DMS53 treated with DMSO at 0.1 percent for 48 hours (cell line): ENCODE measurements around the gene BCAT1.
"Not testable (repeated sequence)": the region's sequence is repeated elsewhere in the genome, so short reads cannot be mapped to it uniquely, and the experiment has no call there.

ENCODE experiments used
- DNase-seq: peaks from one replicate; lab custom pipeline; 2025; ENCODE audit not compliant: unreplicated experiment; lab: John Stamatoyannopoulos, UW

The BCAT1 gene

DNA sequence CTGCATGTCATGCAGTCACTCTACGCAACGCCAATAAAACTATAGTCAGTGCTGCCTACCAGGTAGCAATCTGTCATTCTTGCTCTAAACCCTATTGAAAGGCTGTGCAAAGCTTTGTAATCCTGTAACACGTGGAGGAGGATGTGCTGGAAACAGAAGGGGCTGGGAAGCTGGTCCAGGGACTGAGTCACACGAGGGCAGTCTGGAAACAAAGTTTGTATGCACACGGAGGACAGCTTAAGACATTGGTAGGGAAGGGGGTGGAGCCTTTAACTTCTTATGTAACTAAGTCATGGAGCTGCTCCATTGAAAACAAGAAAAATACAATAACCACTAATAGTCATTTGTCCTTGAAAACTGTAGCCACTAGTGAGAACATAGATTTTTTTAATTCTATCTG lies 128.0 kb downstream of the BCAT1 start:
- DNase-seq = no peak

DNA sequence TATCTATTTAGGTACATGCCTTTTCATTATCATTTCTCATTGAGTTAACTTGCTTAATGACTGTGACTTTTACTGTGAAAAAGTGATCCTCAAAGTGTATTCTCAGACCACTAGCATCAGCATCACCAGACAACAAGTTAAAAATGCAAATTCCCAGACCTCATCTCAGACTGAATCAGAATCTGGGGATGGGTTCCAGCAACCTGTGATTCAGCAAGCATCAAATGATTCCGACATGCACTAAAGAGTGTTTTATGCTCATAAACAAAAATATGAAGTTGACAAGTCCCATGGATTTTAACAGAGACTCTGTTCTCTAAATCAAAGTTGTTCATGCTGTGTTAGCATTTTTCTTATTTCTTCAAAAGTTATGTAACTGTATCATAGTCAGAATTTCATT lies 130.6 kb downstream of the BCAT1 start:
- no peak for DNase-seq

DNA sequence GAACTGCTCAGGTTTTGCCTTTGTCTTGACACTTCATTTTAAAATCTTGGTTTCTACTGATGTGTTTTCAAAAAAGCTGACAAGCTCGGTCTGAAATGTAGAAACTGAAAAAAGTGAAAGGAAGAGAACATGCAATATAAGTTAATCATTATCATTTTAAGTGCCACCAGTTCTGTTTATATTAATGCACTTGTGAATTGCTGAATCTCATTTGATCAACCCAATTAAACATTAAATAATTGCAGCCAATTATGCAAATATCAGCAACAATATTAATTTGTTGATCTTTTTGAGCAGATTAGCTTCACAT lies 133.8 kb downstream of the BCAT1 start:
- DNase-seq = peak; percentile 100

DNA sequence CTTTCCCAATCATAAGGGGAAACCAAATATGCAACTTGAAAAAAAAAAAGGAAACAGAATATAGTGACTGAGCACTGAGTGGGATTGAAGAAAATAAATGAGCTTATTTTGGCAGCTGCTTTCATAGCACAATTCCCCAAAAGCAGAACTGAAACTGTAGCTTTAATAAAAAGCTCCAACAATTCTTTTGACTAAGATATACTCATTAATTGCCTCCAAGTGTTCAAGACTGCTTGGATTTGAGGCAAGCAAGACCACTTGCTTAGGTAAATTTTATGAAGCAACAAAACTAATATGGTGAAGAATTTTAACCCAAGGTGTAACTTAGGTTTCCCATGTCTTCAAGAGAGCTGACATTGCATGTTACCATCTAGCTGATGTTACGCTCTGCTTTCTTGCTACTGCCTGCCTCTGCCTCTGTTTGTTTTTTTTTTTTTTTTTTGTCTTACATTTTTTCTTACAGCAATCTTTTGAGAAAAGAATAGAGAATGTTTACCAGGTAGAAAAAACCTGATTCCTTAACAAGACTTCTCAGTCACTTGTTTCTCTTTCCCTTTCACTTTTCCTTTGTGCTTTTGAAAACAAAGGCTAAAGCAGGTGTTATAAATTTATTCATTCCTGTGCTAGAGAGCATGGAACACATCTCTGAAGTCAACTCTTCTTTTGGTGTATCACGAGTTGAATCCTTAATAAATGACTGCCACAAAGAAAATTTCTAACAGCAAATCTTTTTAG lies 134.4 kb downstream of the BCAT1 start:
- DNase-seq = peak; percentile 100

DNA sequence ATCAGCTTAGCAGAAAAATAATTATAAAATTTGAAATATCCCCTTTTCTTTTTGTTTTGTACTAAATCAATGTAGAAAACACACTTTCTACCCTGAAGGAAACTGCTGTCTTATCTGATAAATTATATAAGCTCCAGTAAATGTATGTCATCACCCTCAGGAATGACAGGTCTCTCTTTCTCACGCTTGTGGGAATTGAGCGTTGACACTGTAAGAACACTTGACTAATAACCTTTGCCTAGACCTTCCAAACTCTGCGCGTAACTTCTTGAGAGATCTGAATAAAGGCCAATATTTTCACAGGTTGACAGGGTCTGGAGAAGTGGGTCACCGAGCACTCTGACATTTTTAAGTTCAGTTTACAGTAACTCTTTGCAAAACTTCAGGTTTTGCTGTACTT lies 138.5 kb downstream of the BCAT1 start:
- DNase-seq = no peak

DNA sequence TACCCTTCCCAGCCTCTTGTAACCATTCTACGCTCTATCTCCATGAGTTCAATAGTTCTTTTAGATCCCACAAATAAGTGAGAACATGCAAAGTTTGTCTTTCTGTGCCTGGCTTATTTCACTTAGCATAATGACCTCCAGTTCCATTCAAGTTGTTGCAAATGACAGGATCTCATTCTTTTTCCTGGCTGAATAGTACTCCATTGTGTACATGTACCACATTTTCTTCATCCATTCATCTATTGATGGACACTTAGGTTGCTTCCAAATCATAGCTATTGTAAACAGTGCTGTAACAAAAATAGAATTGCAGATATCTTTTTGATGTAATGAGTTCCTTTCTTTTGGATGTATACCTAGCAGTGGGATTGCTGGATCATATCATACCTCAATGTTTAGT lies 139.6 kb downstream of the BCAT1 start:
- not testable (repeated sequence) for DNase-seq

DNA sequence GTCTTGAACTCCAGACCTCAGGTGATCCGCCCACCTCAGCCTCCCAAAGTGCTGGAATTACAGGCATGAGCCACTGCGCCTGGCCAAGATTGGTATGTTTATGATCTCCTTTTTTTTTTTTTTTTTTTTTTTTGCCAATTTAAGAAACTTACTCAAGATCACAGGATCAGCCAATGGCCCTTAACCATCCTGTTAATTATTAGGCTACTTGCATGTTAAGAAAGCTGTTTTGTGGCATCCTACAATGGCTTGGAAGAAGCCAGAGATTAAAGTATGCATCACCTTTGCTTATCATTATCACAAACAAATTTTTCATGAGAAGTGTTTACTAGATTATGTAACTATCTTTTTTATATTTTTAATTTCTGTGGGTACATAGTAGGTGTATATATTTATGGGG lies 140.2 kb downstream of the BCAT1 start:
- no peak for DNase-seq

DNA sequence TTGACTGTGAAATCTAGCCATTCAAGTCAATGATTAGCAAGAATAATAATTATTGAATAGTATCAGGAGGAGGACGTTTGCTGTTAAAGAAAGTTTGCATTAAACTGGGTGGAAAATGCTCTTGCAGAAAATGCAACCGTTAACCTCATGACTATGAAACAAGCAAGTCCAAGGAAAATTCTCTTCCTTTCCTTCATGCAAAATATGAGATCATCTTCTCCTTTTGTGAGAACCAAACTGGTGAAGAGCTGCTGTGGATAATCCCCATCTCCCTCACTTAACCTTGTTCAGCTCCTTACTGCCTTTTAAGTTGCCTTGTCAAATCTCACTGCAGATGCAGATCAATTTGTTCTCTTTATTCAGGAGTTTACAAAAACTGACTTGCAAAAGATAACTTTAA lies 142.5 kb downstream of the BCAT1 start:
- DNase-seq = no peak

DNA sequence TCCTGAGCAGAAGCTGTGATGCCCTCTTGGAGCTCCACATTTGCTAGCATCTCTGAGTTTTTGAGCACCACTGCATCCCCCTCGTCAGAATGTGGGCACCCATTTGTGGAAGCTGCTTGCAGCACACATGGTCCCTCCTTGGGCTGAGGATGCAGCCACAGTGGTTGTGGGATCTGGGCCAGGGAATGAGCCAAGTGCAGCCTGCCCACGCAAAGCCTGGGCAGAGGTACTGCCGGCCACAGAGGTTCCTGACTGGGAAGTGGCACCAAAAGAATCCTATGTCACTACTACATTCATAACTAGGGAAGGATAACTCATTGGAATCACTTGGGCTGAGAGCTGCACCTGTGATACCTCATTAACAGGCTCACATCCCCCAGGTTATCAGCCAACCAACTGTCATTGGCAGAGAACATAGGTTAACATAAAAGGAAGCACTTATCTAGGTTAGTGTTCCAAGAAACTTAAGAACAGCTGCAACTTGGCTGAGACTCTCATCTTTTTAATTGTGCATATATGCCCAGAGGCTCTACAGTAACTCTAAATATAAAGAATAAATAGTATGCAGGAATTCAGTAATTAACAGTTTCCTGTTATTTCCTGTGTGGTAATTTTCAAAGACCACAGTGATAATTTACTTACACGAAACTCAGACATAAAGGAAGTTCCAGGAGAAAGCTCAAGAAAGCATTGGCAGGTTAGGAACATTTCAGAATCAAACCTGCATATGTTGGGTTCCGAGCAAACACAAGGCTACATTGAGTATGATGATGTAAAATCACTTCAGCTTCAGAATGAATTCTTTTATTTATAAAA lies 145.3 kb downstream of the BCAT1 start:
- DNase-seq = no peak

DNA sequence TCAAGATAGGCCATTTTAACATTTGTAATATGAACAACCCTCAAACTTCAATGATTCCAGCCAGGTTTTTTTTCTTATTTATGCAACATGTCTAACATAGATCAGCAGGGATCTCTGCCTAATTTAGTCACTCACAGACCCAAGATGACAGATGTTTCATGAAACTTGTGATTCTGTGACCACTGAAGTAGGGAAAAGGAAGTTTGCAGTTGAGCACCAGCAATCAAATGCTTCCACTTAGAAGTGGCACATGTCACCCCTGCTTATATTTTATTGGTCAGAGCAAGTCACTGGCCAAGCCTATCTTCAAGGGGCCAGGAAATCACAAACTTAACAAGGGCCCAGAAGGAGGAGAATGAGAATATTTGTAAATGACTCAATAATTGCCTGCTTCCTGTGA lies 150.6 kb downstream of the BCAT1 start:
- DNase-seq = no peak

DNA sequence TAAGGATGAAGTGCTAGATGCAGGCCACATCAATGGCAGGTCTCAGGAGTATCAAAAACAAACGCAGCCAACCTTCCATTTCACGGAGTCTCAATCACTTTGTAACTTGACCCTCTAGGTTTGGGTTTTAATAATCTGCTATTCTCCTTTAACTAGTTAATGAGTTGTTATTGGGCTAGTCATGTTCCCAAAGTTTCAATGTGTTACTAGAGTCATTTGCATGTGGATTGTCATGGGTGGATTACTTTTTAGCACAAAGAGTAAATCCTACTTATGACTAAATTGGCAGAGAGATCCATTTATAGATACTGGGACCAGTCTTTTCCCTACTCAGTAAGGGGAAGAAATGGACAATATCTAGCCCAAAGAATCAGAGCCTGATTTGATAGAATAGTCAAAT lies 151.0 kb downstream of the BCAT1 start:
- no peak for DNase-seq

DNA sequence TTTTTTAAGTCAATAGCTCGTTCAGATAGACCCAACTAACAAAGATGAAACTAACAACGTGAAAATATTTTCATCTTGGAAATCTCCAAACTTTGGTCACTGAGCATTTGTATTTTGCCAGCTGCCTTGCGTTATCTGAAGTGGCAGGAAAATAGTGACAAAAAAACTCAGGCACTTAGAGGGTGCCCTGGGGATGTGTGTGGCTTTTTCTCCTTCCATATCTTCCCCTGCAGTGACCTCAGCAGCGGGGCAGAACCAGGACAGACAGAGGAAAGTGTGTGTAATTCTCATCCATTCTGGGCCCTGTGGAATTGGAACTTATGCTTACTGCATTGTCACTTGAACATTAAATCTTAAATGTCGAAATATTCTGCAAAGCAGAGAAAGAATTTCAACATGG lies 152.0 kb downstream of the BCAT1 start:
- DNase-seq = no peak

DNA sequence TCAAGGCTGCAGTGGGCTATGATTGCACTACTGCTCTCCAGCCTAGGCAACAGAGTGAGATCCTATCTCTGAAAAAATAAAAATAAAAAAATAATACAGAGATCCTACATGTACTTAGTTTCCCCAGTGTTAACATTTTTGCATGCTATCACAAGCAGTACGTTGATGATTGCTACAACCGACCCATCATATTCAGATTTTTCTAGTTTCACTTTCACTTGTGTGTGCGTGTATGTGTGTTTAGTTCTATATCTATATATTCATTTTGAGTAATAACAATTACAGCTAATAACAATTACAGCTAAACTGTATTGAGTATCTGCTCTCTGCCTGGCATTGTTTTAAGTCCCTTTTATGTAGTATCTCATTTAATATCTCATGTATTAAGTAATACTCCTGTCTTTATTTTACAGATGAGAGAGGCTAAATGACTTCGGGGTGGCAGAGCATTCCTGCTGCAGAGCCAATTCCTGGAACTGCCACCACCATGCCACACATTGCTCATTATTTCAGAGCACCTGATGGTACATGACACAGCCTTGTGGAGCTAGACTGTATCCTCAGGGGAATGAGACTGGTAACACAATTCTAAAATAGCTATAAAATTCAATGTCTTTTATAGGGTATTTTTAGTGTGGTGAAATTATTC lies 153.1 kb downstream of the BCAT1 start:
- DNase-seq = peak; percentile 100

DNA sequence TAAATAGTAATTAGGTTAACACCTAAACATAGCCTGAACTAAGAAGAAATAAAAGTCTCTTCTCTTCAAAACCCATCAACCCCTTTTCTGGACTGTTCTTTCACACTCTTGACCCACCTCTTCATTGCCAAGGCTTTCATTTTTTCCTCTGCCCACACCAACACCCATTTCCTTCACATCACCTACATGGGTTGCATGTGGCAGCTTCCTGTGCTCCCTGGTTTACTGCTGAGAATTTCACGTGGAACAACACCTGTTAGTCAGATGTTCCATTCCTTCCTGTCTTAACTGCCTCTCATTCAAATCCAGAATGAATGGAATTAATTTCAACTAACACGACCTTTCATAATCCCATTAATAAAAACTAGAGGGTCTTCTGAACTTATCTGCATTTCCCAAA lies 157.3 kb downstream of the BCAT1 start:
- no peak for DNase-seq

DNA sequence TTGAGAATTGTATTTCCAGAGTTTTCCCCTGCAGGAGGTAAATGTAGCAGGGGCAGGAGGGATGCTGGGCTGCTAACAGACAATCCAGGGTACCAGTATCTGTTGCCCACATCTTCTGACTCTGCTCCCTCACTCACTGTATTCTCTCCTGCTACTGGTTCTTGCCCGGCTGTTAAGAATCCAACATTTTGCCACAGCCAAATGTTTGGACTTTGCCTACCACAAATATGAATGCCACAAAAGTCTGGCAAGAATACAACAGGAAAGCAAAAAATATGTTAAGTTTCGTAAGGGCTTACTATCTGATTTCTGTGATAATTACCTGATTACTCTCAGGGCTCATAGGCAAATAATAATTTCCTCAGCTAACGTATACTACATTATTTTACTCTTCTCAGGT lies 160.0 kb downstream of the BCAT1 start:
- no peak for DNase-seq

DNA sequence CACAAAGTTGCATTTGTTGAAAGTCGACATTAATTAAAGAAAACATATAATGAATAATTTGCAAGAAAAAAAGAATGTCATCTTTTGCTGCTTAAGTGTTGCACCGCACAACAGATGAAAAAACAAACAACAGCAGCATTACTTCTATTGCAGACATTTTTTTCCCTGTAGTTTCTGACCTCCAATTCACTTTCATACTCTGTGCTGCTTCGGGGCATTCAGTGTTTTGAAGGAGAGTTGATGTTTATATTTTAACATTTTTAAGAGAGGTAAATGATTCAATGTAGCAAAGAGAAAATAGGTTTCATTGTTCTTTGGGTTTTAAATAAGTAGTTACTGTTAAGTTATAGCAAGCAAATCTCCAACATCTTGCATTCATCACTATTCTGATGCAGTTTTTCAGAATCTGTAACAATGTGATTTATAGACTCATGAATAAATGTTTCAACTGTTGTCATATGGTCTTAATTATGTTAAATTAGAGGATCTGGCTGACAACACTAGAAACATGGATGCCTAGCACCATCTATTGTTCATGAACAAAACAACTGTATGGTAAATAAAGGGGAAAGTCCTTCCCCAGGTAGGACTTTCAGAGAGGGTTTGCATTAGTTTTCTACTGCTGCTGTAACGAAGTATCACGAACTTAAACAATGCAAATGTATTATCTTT lies 168.1 kb downstream of the BCAT1 start:
- DNase-seq = peak; percentile 90

DNA sequence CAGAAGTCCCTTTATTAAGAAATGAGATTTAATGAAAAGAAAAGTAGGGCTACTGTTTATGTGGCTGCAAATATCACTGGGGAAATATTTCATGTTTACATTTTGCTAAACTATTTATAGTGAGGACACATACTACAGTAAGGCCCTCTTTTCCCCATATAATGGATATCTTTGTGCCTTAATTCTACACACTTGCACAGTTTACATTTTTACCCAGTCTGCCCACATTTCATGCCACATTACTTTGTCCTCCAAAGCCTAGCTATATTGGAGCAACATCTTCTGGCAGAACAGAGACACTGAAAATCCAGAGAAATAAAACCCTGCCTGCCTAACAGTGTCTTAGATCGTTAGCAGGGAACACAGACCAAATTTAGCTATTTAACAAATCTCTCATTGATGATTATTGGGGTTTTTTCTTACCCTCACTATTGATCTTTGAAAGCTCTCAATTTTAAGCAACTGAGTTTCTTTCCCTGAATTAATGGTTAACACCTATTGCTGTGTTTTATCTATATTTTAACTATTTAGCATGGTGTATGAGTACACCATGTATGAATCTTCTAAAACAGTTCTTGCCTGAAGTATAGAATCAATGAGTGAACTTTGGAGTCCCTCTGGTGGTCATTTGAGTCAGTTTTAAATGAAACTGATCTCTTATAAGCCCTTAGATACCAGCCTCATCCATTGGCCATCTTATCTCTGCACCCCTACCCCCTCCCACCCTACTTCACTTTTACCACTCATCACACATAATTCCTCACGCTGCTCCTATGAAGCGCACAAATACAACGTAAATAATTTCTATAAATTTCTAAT lies 170.2 kb downstream of the BCAT1 start:
- DNase-seq = peak; percentile 100

DNA sequence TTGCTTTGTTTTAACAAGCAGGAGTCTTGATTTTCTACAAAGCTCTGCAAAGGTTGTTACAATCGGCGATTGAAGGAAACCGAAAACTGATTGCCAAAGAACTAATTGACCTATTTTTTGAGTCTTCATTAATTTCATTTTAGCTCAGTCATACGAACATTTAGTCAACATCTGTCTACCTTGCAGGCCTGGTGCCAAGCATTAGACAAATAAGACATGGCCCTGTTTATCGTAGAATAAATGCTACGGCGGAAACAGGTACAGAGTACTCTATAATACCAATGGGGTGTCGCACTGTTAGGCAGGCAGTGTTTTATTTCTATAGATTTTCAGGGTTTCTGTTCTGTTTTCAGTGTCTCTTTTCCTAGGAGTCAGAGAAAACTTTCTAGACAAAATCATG lies 171.5 kb downstream of the BCAT1 start:
- no peak for DNase-seq

DNA sequence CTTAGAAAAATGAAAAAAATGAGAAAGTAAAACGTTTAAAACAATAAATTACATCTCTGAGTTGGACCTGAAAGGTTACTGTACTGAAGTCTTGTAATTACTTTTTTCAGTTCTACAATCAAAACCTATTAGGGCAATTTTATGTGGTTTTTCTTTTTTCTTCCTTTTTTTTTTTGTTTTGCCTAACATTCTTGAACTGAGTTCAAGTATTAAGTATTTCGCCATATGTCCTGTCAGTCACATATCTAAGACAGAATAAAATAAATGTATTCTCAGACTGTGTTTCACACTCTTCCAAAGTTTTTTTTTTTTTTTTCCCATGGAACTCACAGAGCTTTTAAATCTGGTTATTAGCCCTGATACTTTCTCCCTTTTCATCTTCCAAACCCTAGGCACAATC lies 172.0 kb downstream of the BCAT1 start:
- DNase-seq = no peak

DNA sequence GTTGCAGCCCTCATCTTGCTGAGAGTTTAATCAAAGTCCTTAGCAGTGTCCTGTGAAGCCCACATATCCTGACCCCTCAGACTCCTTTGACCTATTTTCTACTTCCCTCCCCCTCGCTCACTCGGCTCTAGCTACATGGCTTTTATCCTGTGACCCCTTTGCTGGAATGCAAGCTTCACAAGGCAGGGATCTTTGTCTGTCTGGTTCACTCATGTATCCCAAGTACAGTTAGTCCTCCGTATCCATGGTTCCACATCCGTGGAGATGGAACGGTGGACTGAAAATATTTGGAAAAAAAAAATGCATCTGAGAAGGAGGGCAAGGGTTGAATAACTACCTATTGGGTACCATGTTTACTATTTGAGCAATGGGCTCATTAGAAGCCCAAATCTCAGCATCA lies 173.8 kb downstream of the BCAT1 start:
- DNase-seq = no peak

DNA sequence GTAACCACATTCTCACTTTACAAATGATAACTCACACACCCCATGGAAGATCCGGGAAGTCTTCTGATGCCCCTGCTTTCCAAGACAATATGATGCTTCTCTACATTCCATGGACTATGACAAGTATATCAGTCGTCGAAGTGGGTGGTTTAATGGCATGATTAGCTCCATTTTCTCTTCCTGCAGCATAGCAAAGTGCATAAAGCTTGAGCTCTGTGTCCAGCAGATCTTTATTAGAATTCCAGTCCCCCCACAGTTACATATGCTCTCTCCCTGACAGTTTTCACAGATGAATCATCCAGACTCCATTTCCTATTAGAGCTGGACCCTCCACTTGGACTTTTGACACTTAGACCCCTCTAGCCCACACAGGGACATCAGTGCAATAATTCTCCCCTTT lies 174.9 kb downstream of the BCAT1 start:
- no peak for DNase-seq
